Lower leg skin (tissue), 4 donors: Measurements from ENCODE around the gene C16orf96. TPM values are rescaled to one million over a fixed set of nuclear protein-coding genes. Genes with fewer than 3 reads are reported as not detected.

ENCODE experiments used
- DNase-seq, 2 donors: peaks; one replicate each; pipeline ENCODE4 v3.0.0-alpha.2; 2019; ENCODE audit warnings: low spot score in 2 of 2
- H3K4me3 ChIP-seq: fragments of 200-600 bp; sonication (generic); 2 replicates; pipeline ENCODE4 v1.5.1; 2017; ENCODE audit warnings: mild to moderate bottlenecking, low read depth; ENCODE audit not compliant: poor library complexity, severe bottlenecking
- CTCF ChIP-seq, 3 donors: fragments of 450-650 bp; IDR thresholded peaks; one replicate each; pipeline ENCODE4 v1.5.1; 2016; ENCODE audit warnings: antibody characterized with exemption in 3 of 3, mild to moderate bottlenecking in 3 of 3, moderate library complexity in 2 of 3
- POLR2A ChIP-seq, 2 donors: fragments of 450-650 bp; IDR thresholded peaks; one replicate each; pipeline ENCODE4 v1.6.1; 2016 to 2017; ENCODE audit warnings: antibody characterized with exemption in 2 of 2, mild to moderate bottlenecking in 1 of 2, moderate library complexity in 1 of 2
- WGBS, 2 donors: methylation state at CpG; one replicate each; pipeline ENCODE4 v1.1.5; 2018; 5-methylcytosine and 5-hydroxymethylcytosine counted together
- intact Hi-C: fragments of 100-400 bp; cut with DNase I; formaldehyde crosslinking; loops from one replicate; pipeline ENCODE4 v1.15.0; 2023; ENCODE audit warnings: low total_unique reads
- total RNA-seq, 4 donors: library from RNA; depleted of rRNA; stranded (reverse); fragments of >200 nt; gene quantifications; one replicate each; pipeline ENCODE4 v1.1.0, GENCODE V29; 2016

C16orf96 gene
- total RNA-seq = under 1 TPM; 0.08 to 0.49 (median 0.29) TPM

GRCh38 chr16:4556112-4556511 is at the start of gene C16orf96:
Gene C16orf96 (plus strand): TSS chr16:4556340. CDS start chr16:4556490, 150 bp downstream.
- 76 to 82% methylated on average over 4 of the region's 4 CpGs for WGBS, 2 donors
- no peak for DNase-seq
- TF ChIP-seq POLR2A (IDR thresholded peaks at IDR 0.05) (no peak), CTCF (IDR thresholded peaks at IDR 0.05) (no peak)
- intact Hi-C loops = no loop called here
- no peak within 1 kb of the TSS for H3K4me3 ChIP-seq

- intact Hi-C loops = loop anchor here (5.0 kb wide), 1 partner anchor 41 kb away; no protein-coding TSS in a partner anchor
- H3K4me3 ChIP-seq = no peak overlapping the region
- peak in 1 of 2 donors; percentile 71 for DNase-seq
- 2 to 9% methylated on average over 3 of the region's 3 CpGs for WGBS, 2 donors
- no peak for TF ChIP-seq POLR2A (IDR thresholded peaks at IDR 0.05)
- TF ChIP-seq CTCF (IDR thresholded peaks at IDR 0.05) = peak in 1 of 3 donors; percentile 55
Observed at GRCh38 chr16:4506450-4506849, 49.7 kb upstream of the C16orf96 start.

DNA sequence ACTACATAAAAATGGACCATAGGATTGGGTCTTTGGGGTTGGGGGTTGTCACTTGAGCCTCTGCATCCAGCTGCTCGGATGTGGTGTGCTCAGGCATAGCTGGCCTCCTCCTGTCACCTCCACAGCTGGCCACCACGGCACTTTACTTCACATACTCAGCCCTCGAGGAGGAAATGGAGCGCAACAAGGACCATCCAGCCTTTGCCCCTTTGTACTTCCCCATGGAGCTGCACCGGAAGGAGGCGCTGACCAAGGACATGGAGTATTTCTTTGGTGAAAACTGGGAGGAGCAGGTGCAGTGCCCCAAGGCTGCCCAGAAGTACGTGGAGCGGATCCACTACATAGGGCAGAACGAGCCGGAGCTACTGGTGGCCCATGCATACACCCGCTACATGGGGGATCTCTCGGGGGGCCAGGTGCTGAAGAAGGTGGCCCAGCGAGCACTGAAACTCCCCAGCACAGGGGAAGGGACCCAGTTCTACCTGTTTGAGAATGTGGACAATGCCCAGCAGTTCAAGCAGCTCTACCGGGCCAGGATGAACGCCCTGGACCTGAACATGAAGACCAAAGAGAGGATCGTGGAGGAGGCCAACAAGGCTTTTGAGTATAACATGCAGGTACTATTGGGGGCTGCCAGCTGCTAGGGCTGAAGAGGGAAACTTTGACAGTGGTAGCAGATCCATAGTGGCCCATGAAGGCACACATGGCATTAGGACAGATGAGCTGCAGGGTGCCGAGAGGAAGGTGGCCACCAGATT is 48.4 kb upstream of the C16orf96 start:
- no peak overlapping the region for H3K4me3 ChIP-seq
- WGBS, 2 donors = 85 to 91% methylated on average over 17 of the region's 17 CpGs
- DNase-seq = no peak
- TF ChIP-seq CTCF (IDR thresholded peaks at IDR 0.05) (no peak), POLR2A (IDR thresholded peaks at IDR 0.05) (no peak)
- intact Hi-C loops = loop anchor here (5.0 kb wide), 1 partner anchor 40 kb away; no protein-coding TSS in a partner anchor

- no peak for DNase-seq
- H3K4me3 ChIP-seq = no peak overlapping the region
- WGBS, 2 donors = 83 to 100% methylated on average over 1 to 3 of the region's 3 CpGs
- intact Hi-C loops = loop anchor here (5.0 kb wide), 1 partner anchor 38 kb away; no protein-coding TSS in a partner anchor
- TF ChIP-seq CTCF (IDR thresholded peaks at IDR 0.05) (no peak), POLR2A (IDR thresholded peaks at IDR 0.05) (no peak)
Observed at GRCh38 chr16:4508806-4509205, 47.3 kb upstream of the C16orf96 start.

DNA sequence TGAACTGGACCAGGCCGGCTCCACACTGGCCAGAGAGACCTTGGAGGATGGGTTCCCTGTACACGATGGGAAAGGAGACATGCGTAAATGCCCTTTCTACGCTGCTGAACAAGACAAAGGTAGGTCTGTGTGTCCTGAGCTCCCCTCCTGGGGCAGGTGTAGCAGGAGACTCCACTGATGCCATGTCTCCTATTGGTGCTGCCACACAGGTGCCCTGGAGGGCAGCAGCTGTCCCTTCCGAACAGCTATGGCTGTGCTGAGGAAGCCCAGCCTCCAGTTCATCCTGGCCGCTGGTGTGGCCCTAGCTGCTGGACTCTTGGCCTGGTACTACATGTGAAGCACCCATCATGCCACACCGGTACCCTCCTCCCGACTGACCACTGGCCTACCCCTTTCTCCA is 46.7 kb upstream of the C16orf96 start:
- no peak for DNase-seq
- TF ChIP-seq POLR2A (IDR thresholded peaks at IDR 0.05) (no peak), CTCF (IDR thresholded peaks at IDR 0.05) (no peak)
- H3K4me3 ChIP-seq = no peak overlapping the region
- WGBS, 2 donors = 85 to 91% methylated on average over 7 to 8 of the region's 8 CpGs
- intact Hi-C loops = loop anchor here (5.0 kb wide), 1 partner anchor 38 kb away; no protein-coding TSS in a partner anchor
